ENCODE data around the gene LRG1. TPM values are rescaled to one million over a fixed set of nuclear protein-coding genes. Genes with fewer than 3 reads are reported as not detected.
"Not testable (repeated sequence)": the region's sequence is repeated elsewhere in the genome, so short reads cannot be mapped to it uniquely, and the experiment has no call there.

Gene LRG1
- total RNA-seq, 1 experiment from 2014 or later = 0.10 TPM

DNA sequence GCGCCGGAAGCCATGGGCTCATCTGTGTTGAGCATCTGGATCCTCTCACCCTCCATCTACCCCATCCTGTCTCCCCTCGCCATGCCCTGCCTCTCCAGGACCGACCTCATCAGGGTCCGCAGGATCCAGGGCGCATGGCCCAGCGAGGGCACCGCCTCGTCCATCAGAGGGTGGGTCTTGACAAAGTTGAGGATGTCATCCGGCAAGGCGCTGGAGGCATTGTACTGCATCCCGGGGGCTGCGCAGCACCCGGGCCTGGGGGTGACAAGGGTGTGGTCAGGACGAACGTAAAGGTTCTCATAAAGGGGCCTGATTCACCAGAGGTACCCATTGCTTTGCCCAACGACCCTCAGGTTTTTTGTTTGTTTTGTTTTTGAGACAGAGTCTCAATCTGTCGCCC is 10.2 kb upstream of the LRG1 start:
- Histone ChIP-seq H3K36me3 (replicated peaks; ENCODE audit: control insufficient read depth, insufficient read depth, low read length) (peaks cover 25% of the 10 kb centered on the region), H3K4me3 (ENCODE audit: insufficient read depth, low read depth, low read length) (no peak overlapping the region), H3K27me3 (ENCODE audit: control insufficient read depth, insufficient read depth, low read length) (no peaks in the 10 kb centered on the region)
- no peak for DNase-seq

DNA sequence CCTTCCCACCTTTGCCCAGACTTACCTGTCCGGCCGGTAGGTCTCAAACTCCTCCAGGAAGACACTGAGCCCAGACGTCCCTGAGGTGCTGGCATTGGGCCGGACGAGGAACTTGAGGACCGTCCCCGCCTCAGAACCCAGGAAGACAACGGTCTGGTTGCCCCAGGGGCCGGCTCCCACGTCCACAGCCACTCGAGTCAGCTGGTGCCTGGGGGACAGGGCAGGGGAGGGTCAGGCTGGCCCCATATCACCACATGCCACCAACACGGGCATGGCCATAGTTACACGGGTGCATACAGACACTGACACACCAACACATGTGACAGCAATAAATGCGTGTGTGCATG is 8.4 kb upstream of the LRG1 start:
- DNase-seq = no peak
- no peak overlapping the region for H3K4me3 ChIP-seq (ENCODE audit: insufficient read depth, low read depth, low read length)
- peaks cover 15% of the 10 kb centered on the region for H3K36me3 ChIP-seq (replicated peaks; ENCODE audit: control insufficient read depth, insufficient read depth, low read length)
- H3K27me3 ChIP-seq (ENCODE audit: control insufficient read depth, insufficient read depth, low read length) = no peaks in the 10 kb centered on the region

DNA sequence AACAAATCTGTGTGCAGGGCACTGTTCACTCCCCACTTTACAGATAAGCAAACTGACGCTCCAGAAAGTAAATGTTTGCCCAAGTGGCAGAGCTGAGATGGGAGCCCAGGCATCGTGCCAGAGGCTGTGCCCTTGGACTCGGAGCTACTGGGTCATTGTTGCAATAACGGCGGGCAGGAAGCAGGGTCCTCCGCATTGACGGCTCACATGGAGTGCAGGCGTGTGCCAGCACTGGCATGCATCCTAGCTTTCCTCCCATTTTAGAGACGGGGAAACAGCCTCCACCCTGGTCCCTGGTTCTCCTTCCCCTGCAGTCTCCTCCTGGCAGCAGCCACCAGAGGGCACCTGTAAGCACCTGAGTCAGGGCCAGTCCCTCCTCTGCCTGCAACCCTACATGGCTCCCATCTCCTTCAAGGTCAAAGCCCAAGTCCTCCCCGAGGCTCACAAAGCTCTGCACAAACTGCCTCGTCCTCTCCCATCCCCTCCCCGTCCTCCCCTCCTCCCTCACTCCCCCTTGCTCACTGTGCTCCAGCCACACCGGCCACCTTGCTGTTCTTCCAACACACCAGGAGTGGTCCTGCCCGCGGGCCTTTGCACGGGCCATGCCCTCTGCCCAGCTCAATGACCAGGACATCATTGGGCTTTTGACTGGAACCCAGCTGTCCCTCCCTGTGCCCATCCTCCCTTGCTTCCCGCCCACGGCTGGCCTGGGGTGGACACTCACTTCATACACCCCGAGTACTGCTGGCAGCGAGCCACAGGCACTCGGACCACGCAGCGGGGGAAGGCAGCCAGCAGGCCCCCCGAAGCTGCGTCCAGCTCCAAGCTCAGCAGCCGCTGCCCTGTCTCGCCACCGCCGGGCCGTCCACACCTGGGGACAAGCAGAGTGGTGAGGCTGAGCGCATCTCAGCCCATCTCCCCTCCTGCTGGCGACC is 7.7 kb upstream of the LRG1 start:
- Histone ChIP-seq H3K36me3 (replicated peaks; ENCODE audit: control insufficient read depth, insufficient read depth, low read length) (peaks cover 12% of the 10 kb centered on the region), H3K4me3 (ENCODE audit: insufficient read depth, low read depth, low read length) (no peak overlapping the region), H3K27me3 (ENCODE audit: control insufficient read depth, insufficient read depth, low read length) (no peaks in the 10 kb centered on the region)
- peak; percentile 70 for DNase-seq

DNA sequence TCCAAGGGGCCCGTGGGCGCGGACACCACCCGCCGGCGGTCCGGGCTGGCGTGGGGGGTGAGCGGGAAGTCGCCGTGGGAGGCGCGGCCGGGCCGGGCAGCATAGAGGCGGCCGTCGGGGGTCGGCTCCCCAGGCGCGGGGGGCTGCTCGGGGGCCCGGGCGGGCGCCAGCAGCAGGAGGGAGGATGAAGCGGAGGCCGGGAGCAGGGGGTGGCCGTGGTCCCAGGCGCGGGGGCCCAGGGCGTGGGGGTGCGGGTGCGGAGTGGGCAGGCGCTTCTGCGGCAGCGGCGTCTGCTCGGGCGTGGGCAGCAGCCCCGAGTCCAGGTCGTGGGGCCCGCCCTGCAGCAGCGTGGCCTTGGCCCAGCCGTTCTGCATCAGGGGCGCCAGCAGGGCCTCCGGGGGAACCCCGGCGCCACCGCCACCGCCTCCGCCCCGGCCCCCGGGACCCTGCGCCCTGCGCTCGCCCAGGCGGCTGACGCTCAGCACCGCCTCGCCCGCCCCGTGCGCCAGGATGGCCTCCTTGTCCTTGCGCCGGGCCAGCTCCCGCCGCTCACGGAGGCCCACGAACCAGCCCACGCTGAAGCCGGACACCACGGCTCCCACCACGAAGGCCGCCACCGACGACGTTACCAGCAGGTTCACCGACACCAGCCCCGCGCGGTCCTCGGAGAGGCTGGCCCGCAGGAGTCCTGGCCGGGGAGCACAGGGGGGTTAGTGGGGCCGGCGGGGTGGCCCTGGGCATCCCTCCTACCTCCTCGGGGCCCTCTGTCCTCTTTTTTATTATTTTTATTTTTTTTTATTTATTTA is 4.2 kb upstream of the LRG1 start:
- H3K4me3 ChIP-seq (ENCODE audit: insufficient read depth, low read depth, low read length) = no peak overlapping the region
- peaks cover 3% of the 10 kb centered on the region; the same call in 1 of the 2 replicates for H3K36me3 ChIP-seq (replicated peaks; ENCODE audit: control insufficient read depth, insufficient read depth, low read length)
- no peaks in the 10 kb centered on the region for H3K27me3 ChIP-seq (ENCODE audit: control insufficient read depth, insufficient read depth, low read length)
- DNase-seq = no peak

DNA sequence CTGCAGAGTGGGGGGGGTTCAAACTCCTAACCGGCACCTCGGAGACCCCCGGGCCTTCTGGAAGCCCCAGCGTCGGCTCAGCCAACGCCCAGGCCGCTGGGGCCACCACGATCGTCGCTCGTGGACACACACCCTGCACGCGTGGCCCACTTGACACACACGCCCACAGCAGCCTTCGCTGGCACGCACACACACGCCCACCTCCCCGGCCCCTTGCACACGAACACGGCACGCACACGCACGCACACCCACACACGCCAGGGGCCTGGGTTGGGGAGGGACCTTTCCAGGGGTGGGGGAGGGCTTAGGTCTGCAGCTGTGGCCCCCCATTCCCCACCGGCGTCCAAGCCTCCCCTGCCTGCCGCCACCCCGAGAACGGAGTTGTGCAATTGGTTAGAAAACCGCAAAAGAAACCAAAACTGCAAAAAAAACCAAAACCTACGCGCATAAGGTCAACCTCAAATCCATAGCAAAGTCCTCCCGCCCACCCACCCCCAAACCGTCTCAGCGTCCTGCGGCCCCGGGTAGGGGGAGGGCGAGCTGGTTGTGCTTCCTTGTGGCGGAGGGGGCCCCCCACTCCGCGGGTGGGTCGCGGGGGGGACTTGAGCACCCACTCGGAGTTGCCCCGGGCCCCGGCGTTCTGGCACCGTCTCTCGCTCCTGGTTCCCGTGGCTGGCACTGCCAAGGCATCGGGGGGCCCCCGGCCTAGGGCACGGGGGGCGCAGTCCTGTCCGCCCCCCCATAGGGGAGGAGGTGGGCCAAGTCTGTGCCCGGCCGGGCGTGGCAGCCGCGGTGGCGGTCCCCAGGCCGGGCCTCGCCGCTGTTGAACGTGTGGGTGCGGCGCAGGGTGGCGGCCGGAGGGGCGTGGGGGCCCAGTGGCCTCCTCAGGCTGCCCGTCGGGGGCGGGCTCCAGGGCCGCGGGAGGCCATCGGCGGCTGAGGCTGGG is 3.3 kb upstream of the LRG1 start:
- DNase-seq = no peak
- Histone ChIP-seq H3K4me3 (ENCODE audit: insufficient read depth, low read depth, low read length) (no peak overlapping the region), H3K36me3 (replicated peaks; ENCODE audit: control insufficient read depth, insufficient read depth, low read length) (no peaks in the 10 kb centered on the region; the same call in 1 of the 2 replicates)

DNA sequence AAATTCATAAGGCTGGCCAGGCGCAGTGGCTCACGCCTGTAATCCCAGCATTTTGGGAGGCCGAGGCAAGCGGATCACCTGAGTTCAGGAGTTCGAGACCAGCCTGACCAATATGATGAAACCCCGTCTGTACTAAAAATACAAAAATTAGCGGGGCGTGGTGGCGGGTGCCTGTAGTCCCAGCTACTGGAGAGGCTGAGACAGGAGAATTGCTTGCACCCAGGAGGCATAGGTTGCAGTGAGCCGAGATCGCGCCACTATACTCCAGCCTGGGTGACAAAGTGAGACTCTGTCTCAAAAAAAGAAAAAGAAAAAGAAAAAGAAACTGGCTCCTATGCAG is 1.9 kb upstream of the LRG1 start:
- DNase-seq; H3K36me3 ChIP-seq (replicated peaks; ENCODE audit: control insufficient read depth, insufficient read depth, low read length); H3K4me3 ChIP-seq (ENCODE audit: insufficient read depth, low read depth, low read length); H3K27me3 ChIP-seq (ENCODE audit: control insufficient read depth, insufficient read depth, low read length): not testable (repeated sequence)

More for the DNA sequence above, 3.3 kb upstream of the LRG1 start:
- H3K27me3 ChIP-seq (ENCODE audit: control insufficient read depth, insufficient read depth, low read length) = no peaks in the 10 kb centered on the region

DNA sequence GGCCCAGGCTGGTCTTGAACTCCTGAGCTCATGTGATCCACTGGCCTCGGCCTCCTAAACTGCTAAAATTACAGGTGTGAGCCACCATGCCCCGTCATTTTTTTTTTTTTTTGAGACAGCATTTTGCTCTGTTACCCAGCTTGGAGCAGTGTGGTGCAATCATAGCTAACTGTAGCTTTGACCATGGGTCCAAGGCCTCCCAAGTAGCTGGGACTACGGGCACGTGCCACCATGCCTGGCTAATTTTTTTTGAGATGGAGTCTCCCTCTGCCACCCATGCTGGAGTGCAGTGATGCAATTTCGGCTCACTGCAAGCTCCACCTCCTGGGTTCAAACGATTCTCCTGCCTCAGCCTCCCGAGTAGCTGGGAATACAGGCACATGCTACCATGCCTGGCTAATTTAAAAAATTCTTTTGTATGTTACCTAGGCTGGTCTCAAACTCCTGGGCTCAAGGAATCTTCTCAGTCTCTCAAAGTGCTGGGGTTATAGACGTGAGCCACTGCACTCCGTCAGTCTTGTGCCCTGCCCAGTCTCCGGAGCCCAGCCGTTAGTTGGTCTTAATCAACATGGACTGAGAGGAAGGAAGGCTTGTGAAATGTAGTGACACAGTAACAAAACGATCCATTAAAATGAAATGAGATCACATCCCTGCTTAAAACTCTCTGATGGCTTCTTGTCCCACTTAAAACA is 1.4 kb upstream of the LRG1 start:
- Histone ChIP-seq H3K27me3 (ENCODE audit: control insufficient read depth, insufficient read depth, low read length) (no peaks in the 10 kb centered on the region; the same call in 1 of the 2 replicates), H3K36me3 (replicated peaks; ENCODE audit: control insufficient read depth, insufficient read depth, low read length) (no peaks in the 10 kb centered on the region), H3K4me3 (ENCODE audit: insufficient read depth, low read depth, low read length) (no peak overlapping the region)
- DNase-seq = no peak

DNA sequence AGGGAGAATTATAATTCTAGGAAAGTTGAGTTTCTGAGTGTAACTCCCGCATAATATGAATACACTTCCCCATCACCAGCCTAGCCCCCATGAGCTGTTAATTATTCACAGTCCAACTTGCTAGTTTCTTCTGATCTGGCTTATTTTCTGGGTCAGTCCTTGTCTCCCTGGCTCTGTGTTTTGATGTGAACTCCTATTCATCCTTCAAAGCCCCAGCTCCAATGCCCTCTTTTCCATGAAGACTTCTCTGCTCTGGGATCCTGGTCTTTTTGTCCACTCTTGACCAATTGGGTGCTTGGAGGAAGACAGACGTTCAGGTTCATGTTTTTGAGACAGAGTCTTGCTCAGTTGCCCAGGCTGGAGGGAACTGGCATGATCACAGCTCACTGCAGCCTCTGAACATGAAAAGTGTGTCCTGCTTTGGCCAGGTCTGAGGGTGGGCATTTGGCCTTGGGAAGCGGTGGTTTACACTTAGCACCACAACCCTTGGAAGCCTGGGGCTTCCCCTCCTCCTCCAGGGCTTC is 605 bp downstream of the LRG1 start:
- no peaks in the 10 kb centered on the region for H3K36me3 ChIP-seq (replicated peaks; ENCODE audit: control insufficient read depth, insufficient read depth, low read length)
- DNase-seq = no peak
- no peak overlapping the region for H3K4me3 ChIP-seq (ENCODE audit: insufficient read depth, low read depth, low read length)
- peaks cover 6% of the 10 kb centered on the region; the same call in 1 of the 2 replicates for H3K27me3 ChIP-seq (ENCODE audit: control insufficient read depth, insufficient read depth, low read length)

DNA sequence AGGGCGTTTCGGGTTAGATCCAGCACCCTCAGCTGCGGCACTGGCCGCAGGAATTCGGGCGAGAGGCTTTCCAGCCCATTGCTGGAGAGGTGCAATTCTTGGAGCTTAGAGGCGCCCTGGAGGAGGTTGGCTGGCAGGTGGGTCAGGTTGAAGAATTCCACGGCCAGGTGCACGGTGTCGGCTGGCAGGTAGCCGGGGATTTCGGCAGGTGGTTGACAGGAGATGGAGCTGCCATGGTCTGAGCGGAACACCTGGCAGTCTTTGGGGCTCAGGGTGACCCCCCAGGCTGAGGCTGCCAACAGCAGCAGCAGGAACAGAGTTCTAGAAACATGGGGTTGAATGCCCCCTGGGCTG is 1.3 kb downstream of the LRG1 start:
- Histone ChIP-seq H3K36me3 (replicated peaks; ENCODE audit: control insufficient read depth, insufficient read depth, low read length) (no peaks in the 10 kb centered on the region), H3K27me3 (ENCODE audit: control insufficient read depth, insufficient read depth, low read length) (peaks cover 8% of the 10 kb centered on the region; the same call in 1 of the 2 replicates), H3K4me3 (ENCODE audit: insufficient read depth, low read depth, low read length) (no peak overlapping the region)
- DNase-seq = no peak

DNA sequence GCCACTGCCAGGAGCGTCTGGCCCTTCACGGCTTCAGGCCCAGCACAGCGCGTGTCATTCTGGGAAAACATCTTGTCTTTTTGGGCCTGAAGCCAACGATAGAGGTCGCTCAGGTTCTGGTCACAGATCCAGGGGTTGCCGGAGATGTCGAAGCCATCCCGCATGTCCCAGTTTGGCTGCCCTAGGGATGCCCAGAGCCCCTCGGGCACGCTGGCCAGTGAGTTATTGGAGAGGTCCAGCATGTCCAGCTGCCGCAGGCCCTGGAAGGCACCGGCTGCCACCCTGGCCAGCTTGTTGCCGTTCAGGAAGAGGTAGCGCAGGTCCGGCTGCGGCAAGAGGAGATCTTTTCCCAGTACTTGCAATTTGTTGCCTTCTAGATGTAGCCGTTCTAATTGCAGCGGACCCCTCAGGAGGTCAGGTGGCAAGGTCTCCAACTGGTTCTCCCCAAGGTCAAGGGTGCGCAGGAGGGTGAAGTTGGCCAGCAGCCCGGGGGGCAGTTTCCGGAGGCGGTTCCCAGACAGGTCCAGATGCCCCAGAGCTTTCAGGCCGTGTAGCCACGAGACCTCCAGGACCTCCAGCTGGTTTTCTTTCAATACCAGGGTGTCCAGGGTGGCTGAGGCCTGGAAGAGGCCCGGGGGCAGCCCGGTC is 1.8 kb downstream of the LRG1 start:
- H3K4me3 ChIP-seq (ENCODE audit: insufficient read depth, low read depth, low read length) = no peak overlapping the region
- H3K27me3 ChIP-seq (ENCODE audit: control insufficient read depth, insufficient read depth, low read length) = peaks cover 8% of the 10 kb centered on the region; the same call in 1 of the 2 replicates
- peak; percentile 87 for DNase-seq
- no peaks in the 10 kb centered on the region for H3K36me3 ChIP-seq (replicated peaks; ENCODE audit: control insufficient read depth, insufficient read depth, low read length)

DNA sequence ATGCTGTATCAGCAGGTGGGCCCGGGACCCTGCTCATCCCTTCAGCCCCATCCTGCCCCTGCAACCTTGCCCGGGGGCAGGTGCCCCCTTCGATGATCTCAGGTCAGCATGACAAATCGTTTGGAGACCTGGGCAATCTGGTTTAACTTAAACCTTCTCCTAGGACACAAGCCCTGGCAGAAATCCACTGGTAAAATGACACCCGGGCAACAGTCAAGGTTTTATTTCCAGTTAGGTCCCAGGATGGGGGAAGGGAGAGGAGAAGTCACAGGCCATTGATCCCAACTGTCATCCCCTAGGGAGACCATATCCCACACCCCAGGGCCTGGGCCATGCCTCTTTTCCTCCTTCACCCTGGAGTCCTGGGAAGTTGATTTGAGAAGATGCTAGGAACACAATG is 3.0 kb downstream of the LRG1 start:
- Histone ChIP-seq H3K36me3 (replicated peaks; ENCODE audit: control insufficient read depth, insufficient read depth, low read length) (no peaks in the 10 kb centered on the region), H3K4me3 (ENCODE audit: insufficient read depth, low read depth, low read length) (no peak overlapping the region), H3K27me3 (ENCODE audit: control insufficient read depth, insufficient read depth, low read length) (peaks cover 8% of the 10 kb centered on the region; the same call in 1 of the 2 replicates)
- DNase-seq = no peak

- Histone ChIP-seq H3K27me3 (ENCODE audit: control insufficient read depth, insufficient read depth, low read length) (peaks cover 8% of the 10 kb centered on the region; the same call in 1 of the 2 replicates), H3K4me3 (ENCODE audit: insufficient read depth, low read depth, low read length) (peak within 1 kb of the TSS; percentile 33), H3K36me3 (replicated peaks; ENCODE audit: control insufficient read depth, insufficient read depth, low read length) (no peaks in the 10 kb centered on the region)
- DNase-seq = peak; percentile 100
Observed at GRCh38 chr19:4534836-4535658, 4.8 kb downstream of the LRG1 start, which contains the start of gene PLIN5. Gene PLIN5, minus strand, starts transcription at chr19:4535224. Its CDS starts 1,150 bp downstream, at chr19:4534074.
